MCF 10A (cell line): ENCODE data around the gene MYO16. TPM values are rescaled to one million over a fixed set of nuclear protein-coding genes. Genes with fewer than 3 reads are reported as not detected.

Experiments used
- BruUV-seq: library from RNA; stranded (reverse); fragments of 400-500 nt; replicated peaks from 2 replicates; lab custom pipeline; 2021; lab: Mats Ljungman, UMichigan
- CTCF ChIA-PET: fragments of 300-600 bp; sonication (Branson Sonifier 250); formaldehyde crosslinking; extraction: SDS; loops from one replicate; lab custom pipeline; 2021; ENCODE audit warnings: antibody characterized with exemption, inconsistent platforms; lab: Yijun Ruan, JAX
- POLR2A ChIA-PET: fragments of 300-600, 350-650 bp; sonication (Branson Sonifier 250); formaldehyde crosslinking; extraction: SDS; loops from one replicate; lab custom pipeline; 2020; ENCODE audit warnings: antibody characterized with exemption, inconsistent platforms; lab: Yijun Ruan, JAX
- DNase-seq: peaks from one replicate; pipeline ENCODE4 v3.0.0-alpha.2; 2018; ENCODE audit not compliant: unreplicated experiment
- H3K27ac Mint-ChIP-seq: one replicate; pipeline ENCODE4 v1.8.0; 2022; ENCODE audit warnings: mild to moderate bottlenecking, low read depth, mixed read lengths; ENCODE audit not compliant: unreplicated experiment
- H3K27me3 Mint-ChIP-seq: one replicate; pipeline ENCODE4 v1.8.0; 2022; ENCODE audit warnings: mixed read lengths; ENCODE audit not compliant: insufficient read depth, unreplicated experiment
- H3K36me3 Mint-ChIP-seq: one replicate; pipeline ENCODE4 v1.8.0; 2022; ENCODE audit warnings: mild to moderate bottlenecking, moderate library complexity, mixed read lengths; ENCODE audit not compliant: insufficient read depth, unreplicated experiment
- H3K4me1 Mint-ChIP-seq: one replicate; pipeline ENCODE4 v1.8.0; 2022; ENCODE audit warnings: mixed read lengths; ENCODE audit not compliant: insufficient read depth, unreplicated experiment
- H3K4me3 Mint-ChIP-seq: one replicate; pipeline ENCODE4 v1.8.0; 2022; ENCODE audit warnings: mild to moderate bottlenecking, moderate library complexity, mixed read lengths; ENCODE audit not compliant: unreplicated experiment
- H3K9me3 Mint-ChIP-seq: one replicate; pipeline ENCODE4 v1.8.0; 2022; ENCODE audit warnings: mixed read lengths; ENCODE audit not compliant: unreplicated experiment
- CTCF ChIP-seq: fragments of 200-600 bp; IDR thresholded peaks from one replicate; pipeline ENCODE4 v1.8.0; 2022; ENCODE audit warnings: antibody characterized with exemption, mild to moderate bottlenecking; ENCODE audit not compliant: unreplicated experiment
- intact Hi-C: fragments of 100-400 bp; cut with micrococcal nuclease; formaldehyde crosslinking; loops from 2 replicates; pipeline ENCODE4 v1.14.1; 2022
- total RNA-seq: library from RNA; stranded (reverse); gene quantifications from 2 replicates; pipeline ENCODE4 v1.2.3, GENCODE V29; 2022

MYO16 gene
- total RNA-seq, 1 experiment from 2014 or later: not detected

- no peak for DNase-seq
- CTCF ChIA-PET: interaction anchor here (0.7 to 2.1 kb wide), 2 partner anchors 192 to 951 kb away, joined by 4 to 12 read pairs; no protein-coding TSS in a partner anchor
- H3K4me3 Mint-ChIP-seq: no peak overlapping the region
Measured at GRCh38 chr13:109152941-109153340, 523.5 kb downstream of the MYO16 start.

GRCh38 chr13:109154146-109154545 lies 524.7 kb downstream of the MYO16 start:
- Mint-ChIP-seq H3K9me3 (no peaks in the 10 kb centered on the region), H3K27me3 (no peaks in the 10 kb centered on the region), H3K4me1 (peaks cover 56% of the 10 kb centered on the region), H3K36me3 (peaks cover 11% of the 10 kb centered on the region), H3K27ac (peak overlapping the region; percentile 95), H3K4me3 (peak overlapping the region; percentile 30)
- DNase-seq: peak; percentile 74
- no peak for TF ChIP-seq CTCF
- intact Hi-C loops: no loop called here
- CTCF ChIA-PET: interaction anchor here (0.7 to 2.1 kb wide), 7 partner anchors 8 to 955 kb away, joined by 3 to 12 read pairs (median 6); no protein-coding TSS in a partner anchor
- POLR2A ChIA-PET: interaction anchor here (0.7 to 4.1 kb wide), 14 partner anchors 7 to 949 kb away, joined by 3 to 41 read pairs (median 8); no protein-coding TSS in a partner anchor
- BruUV-seq: no TSS peak

More at GRCh38 chr13:109152941-109153340, 523.5 kb downstream of the MYO16 start:
- intact Hi-C loops: no loop called here
- Mint-ChIP-seq H3K9me3 (no peaks in the 10 kb centered on the region), H3K27ac (no peak overlapping the region), H3K36me3 (peaks cover 11% of the 10 kb centered on the region), H3K4me1 (peaks cover 58% of the 10 kb centered on the region), H3K27me3 (no peaks in the 10 kb centered on the region)
- no peak for TF ChIP-seq CTCF
- no TSS peak for BruUV-seq
- POLR2A ChIA-PET: interaction anchor here (0.9 to 4.1 kb wide), 6 partner anchors 98 to 627 kb away, joined by 5 to 39 read pairs (median 19); no protein-coding TSS in a partner anchor

- H3K4me1 Mint-ChIP-seq: peaks cover 56% of the 10 kb centered on the region
- H3K36me3 Mint-ChIP-seq: peaks cover 11% of the 10 kb centered on the region
- H3K9me3 Mint-ChIP-seq: no peaks in the 10 kb centered on the region
- ChIA-PET CTCF (interaction anchor here (0.6 to 2.1 kb wide), 11 partner anchors 8 to 1742 kb away, joined by 3 to 12 read pairs (median 4); no protein-coding TSS in a partner anchor), POLR2A (interaction anchor here (0.7 to 4.1 kb wide), 17 partner anchors 7 to 949 kb away, joined by 3 to 41 read pairs (median 7); no protein-coding TSS in a partner anchor)
- no peaks in the 10 kb centered on the region for H3K27me3 Mint-ChIP-seq
- TF ChIP-seq CTCF: no peak
- no TSS peak for BruUV-seq
- peak; percentile 74 for DNase-seq
- H3K4me3 Mint-ChIP-seq: peak overlapping the region; percentile 30
- intact Hi-C loops: no loop called here
- peak overlapping the region; percentile 95 for H3K27ac Mint-ChIP-seq
Measured at GRCh38 chr13:109154546-109154945, 525.1 kb downstream of the MYO16 start.

GRCh38 chr13:109154966-109155761 lies 525.8 kb downstream of the MYO16 start:
- DNase-seq: peak; percentile 83
- BruUV-seq: no TSS peak
- peaks cover 56% of the 10 kb centered on the region for H3K4me1 Mint-ChIP-seq
- H3K27me3 Mint-ChIP-seq: no peaks in the 10 kb centered on the region
- peaks cover 11% of the 10 kb centered on the region for H3K36me3 Mint-ChIP-seq
- peak overlapping the region; percentile 64 for H3K4me3 Mint-ChIP-seq
- CTCF ChIA-PET: interaction anchor here (0.5 to 2.1 kb wide), 19 partner anchors 8 to 1743 kb away, joined by 3 to 7 read pairs (median 3); no protein-coding TSS in a partner anchor
- POLR2A ChIA-PET: interaction anchor here (0.7 to 4.1 kb wide), 25 partner anchors 8 to 948 kb away, joined by 3 to 41 read pairs (median 5); no protein-coding TSS in a partner anchor
- H3K27ac Mint-ChIP-seq: peak overlapping the region; percentile 95
- intact Hi-C loops: no loop called here
- TF ChIP-seq CTCF: no peak
- H3K9me3 Mint-ChIP-seq: no peaks in the 10 kb centered on the region
